Measurements from ENCODE around the gene GCNT2.

GCNT2 gene

DNA sequence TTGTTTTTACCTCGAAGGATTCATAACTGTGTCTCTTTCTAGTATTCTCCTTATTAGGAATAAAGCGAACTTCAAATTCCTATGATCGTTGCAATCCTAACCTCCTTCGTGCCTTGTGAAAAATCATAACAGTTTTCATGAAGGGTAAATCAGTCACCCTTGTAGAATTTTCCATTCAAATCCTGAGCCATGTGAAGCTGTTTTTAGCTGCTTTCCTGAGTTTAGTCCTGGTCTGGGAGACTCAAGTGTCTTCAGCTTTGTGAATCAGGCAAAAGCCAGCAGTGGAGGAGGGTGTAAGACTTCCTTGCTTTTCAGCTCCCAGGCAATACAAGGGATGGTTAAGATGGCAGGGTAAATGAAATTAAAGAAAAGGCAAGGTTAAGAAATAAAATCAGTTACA is 24.3 kb downstream of the GCNT2 start:
- DNase-seq, result no peak
- Histone ChIP-seq H3K4me3 (ENCODE audit: low read depth, low read length) (no peak overlapping the region), H3K23ac (ENCODE audit: low read length) (no peak overlapping the region), H3K9ac (ENCODE audit: low read length) (no peak overlapping the region), H4K91ac (ENCODE audit: low read depth, low read length) (no peak overlapping the region), H3K27ac (ENCODE audit: low read depth, low read length) (no peak overlapping the region), H2BK120ac (ENCODE audit: insufficient read depth, low read length, poor library complexity) (no peak overlapping the region), H3K79me1 (ENCODE audit: low read length) (peaks cover 7% of the 10 kb centered on the region), H2AFZ (ENCODE audit: insufficient read depth, low read length, poor library complexity) (no peak overlapping the region), H3K4me1 (ENCODE audit: control insufficient read depth in 1 of 2, insufficient read depth in 2 of 2, low read length in 2 of 2) (peaks cover 0 to 6% of the 10 kb centered on the region in 2 experiments), H3K27me3 (ENCODE audit: insufficient read depth, low read length) (no peaks in the 10 kb centered on the region), H3K36me3 (ENCODE audit: control insufficient read depth in 1 of 2, insufficient read depth in 2 of 2, low read length in 2 of 2) (peaks cover 3 to 4% of the 10 kb centered on the region in 2 experiments), H2AK5ac (ENCODE audit: low read length) (no peak overlapping the region), H3K14ac (ENCODE audit: low read length) (no peak overlapping the region), H3K4me2 (ENCODE audit: low read length) (no peak overlapping the region), H3K9me3 (ENCODE audit: insufficient read depth, low read depth, low read length) (peaks cover 1% of the 10 kb centered on the region), H3K18ac (ENCODE audit: low read length) (no peak overlapping the region), H4K8ac (ENCODE audit: low read depth, low read length) (no peak overlapping the region), H3K79me2 (ENCODE audit: control insufficient read depth, insufficient read depth, low read length, poor library complexity) (no peaks in the 10 kb centered on the region), H2BK12ac (ENCODE audit: low read length) (peak overlapping the region; percentile 22), H3K4ac (ENCODE audit: low read depth, low read length) (no peak overlapping the region), H2BK5ac (ENCODE audit: low read depth, low read length, poor library complexity) (no peak overlapping the region), H4K12ac (ENCODE audit: low read depth, low read length) (no peak overlapping the region)
- WGBS (ENCODE audit: extremely low coverage, insufficient coverage, insufficient read length), result no CpG with 5 or more reads among the region's 4 CpGs

DNA sequence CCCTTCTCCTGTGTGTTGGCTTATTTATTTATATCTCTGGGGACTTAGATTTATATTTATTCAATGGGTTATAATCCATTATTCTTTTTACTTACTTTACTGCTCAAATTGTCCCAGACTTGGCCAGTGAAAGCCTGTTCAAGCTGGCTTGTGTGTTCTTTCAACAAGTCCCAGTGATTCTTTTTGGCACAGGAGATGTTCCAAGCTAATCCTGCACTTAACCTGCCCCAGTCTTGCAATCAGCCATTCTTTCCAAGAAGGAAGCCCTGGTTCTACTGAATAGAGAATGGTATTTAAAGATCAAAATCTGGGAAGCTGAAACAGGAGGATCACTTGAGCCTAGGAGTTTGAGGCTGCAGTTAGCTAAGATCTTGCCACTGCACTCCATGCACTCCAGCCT is 26.7 kb downstream of the GCNT2 start:
- H4K8ac ChIP-seq (ENCODE audit: low read depth, low read length), result no peak overlapping the region
- H3K9ac ChIP-seq (ENCODE audit: low read length), result no peak overlapping the region
- no peak overlapping the region for H3K18ac ChIP-seq (ENCODE audit: low read length)
- H3K4me1 ChIP-seq (ENCODE audit: control insufficient read depth in 1 of 2, insufficient read depth in 2 of 2, low read length in 2 of 2), result peaks cover 0 to 3% of the 10 kb centered on the region in 2 experiments
- DNase-seq, result no peak
- H3K4ac ChIP-seq (ENCODE audit: low read depth, low read length), result no peak overlapping the region
- no peak overlapping the region for H3K4me2 ChIP-seq (ENCODE audit: low read length)
- no peak overlapping the region for H4K12ac ChIP-seq (ENCODE audit: low read depth, low read length)
- no peak overlapping the region for H3K4me3 ChIP-seq (ENCODE audit: low read depth, low read length)
- H3K27ac ChIP-seq (ENCODE audit: low read depth, low read length), result no peak overlapping the region
- no peak overlapping the region for H3K14ac ChIP-seq (ENCODE audit: low read length)
- no peak overlapping the region for H2BK12ac ChIP-seq (ENCODE audit: low read length)
- no peak overlapping the region for H3K23ac ChIP-seq (ENCODE audit: low read length)
- H2AK5ac ChIP-seq (ENCODE audit: low read length), result no peak overlapping the region
- no peak overlapping the region for H4K91ac ChIP-seq (ENCODE audit: low read depth, low read length)
- H3K9me3 ChIP-seq (ENCODE audit: insufficient read depth, low read depth, low read length), result peaks cover 1% of the 10 kb centered on the region
- no peaks in the 10 kb centered on the region for H3K79me2 ChIP-seq (ENCODE audit: control insufficient read depth, insufficient read depth, low read length, poor library complexity)
- no peak overlapping the region for H2BK120ac ChIP-seq (ENCODE audit: insufficient read depth, low read length, poor library complexity)
- peaks cover 2 to 3% of the 10 kb centered on the region in 2 experiments for H3K36me3 ChIP-seq (ENCODE audit: control insufficient read depth in 1 of 2, insufficient read depth in 2 of 2, low read length in 2 of 2)
- H2AFZ ChIP-seq (ENCODE audit: insufficient read depth, low read length, poor library complexity), result no peak overlapping the region
- H3K27me3 ChIP-seq (ENCODE audit: insufficient read depth, low read length), result no peaks in the 10 kb centered on the region
- H2BK5ac ChIP-seq (ENCODE audit: low read depth, low read length, poor library complexity), result no peak overlapping the region
- peaks cover 4% of the 10 kb centered on the region for H3K79me1 ChIP-seq (ENCODE audit: low read length)

DNA sequence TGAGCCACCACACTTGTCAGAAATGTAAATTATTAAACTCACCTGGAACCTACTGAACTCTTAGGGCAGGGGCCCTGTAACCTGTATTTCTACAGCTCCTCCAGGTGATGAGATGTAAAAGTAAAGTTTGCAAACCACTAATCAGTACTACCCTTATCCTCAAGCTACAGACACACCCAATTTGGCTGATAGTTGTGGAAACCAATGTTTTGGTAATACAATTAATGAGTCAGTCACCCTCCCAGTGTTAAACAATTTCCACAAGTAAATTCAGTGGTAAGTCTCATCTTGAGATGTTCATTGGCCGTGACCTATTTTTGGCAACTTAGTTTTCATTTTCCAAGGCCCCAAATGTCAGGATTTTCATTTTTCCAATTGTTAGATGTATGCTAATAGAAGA is 29.6 kb downstream of the GCNT2 start:
- Histone ChIP-seq H4K91ac (ENCODE audit: low read depth, low read length) (no peak overlapping the region), H4K12ac (ENCODE audit: low read depth, low read length) (no peak overlapping the region), H3K27ac (ENCODE audit: low read depth, low read length) (no peak overlapping the region), H2AK5ac (ENCODE audit: low read length) (no peak overlapping the region), H3K4me2 (ENCODE audit: low read length) (no peak overlapping the region), H3K18ac (ENCODE audit: low read length) (no peak overlapping the region), H3K9me3 (ENCODE audit: insufficient read depth, low read depth, low read length) (peaks cover 1% of the 10 kb centered on the region), H2BK12ac (ENCODE audit: low read length) (no peak overlapping the region), H3K79me1 (ENCODE audit: low read length) (peaks cover 12% of the 10 kb centered on the region), H3K4me3 (ENCODE audit: low read depth, low read length) (no peak overlapping the region), H3K14ac (ENCODE audit: low read length) (no peak overlapping the region), H2BK120ac (ENCODE audit: insufficient read depth, low read length, poor library complexity) (no peak overlapping the region), H2AFZ (ENCODE audit: insufficient read depth, low read length, poor library complexity) (no peak overlapping the region), H3K79me2 (ENCODE audit: control insufficient read depth, insufficient read depth, low read length, poor library complexity) (no peaks in the 10 kb centered on the region), H3K23ac (ENCODE audit: low read length) (no peak overlapping the region), H3K36me3 (ENCODE audit: control insufficient read depth in 1 of 2, insufficient read depth in 2 of 2, low read length in 2 of 2) (peaks cover 0 to 3% of the 10 kb centered on the region in 2 experiments), H3K27me3 (ENCODE audit: insufficient read depth, low read length) (no peaks in the 10 kb centered on the region), H3K4ac (ENCODE audit: low read depth, low read length) (no peak overlapping the region), H2BK5ac (ENCODE audit: low read depth, low read length, poor library complexity) (no peak overlapping the region), H3K9ac (ENCODE audit: low read length) (no peak overlapping the region), H4K8ac (ENCODE audit: low read depth, low read length) (no peak overlapping the region), H3K4me1 (ENCODE audit: control insufficient read depth in 1 of 2, insufficient read depth in 2 of 2, low read length in 2 of 2) (peaks cover 7 to 13% of the 10 kb centered on the region in 2 experiments)
- WGBS (ENCODE audit: extremely low coverage, insufficient coverage, insufficient read length), result no CpG with 5 or more reads among the region's 1 CpG
- no peak for DNase-seq

- H2BK12ac ChIP-seq (ENCODE audit: low read length), result no peak overlapping the region
- H3K4ac ChIP-seq (ENCODE audit: low read depth, low read length), result no peak overlapping the region
- H3K27me3 ChIP-seq (ENCODE audit: insufficient read depth, low read length), result no peaks in the 10 kb centered on the region
- H2AK5ac ChIP-seq (ENCODE audit: low read length), result no peak overlapping the region
- no CpG with 5 or more reads among the region's 5 CpGs for WGBS (ENCODE audit: extremely low coverage, insufficient coverage, insufficient read length)
- peaks cover 9 to 17% of the 10 kb centered on the region in 2 experiments for H3K4me1 ChIP-seq (ENCODE audit: control insufficient read depth in 1 of 2, insufficient read depth in 2 of 2, low read length in 2 of 2)
- no peak overlapping the region for H4K12ac ChIP-seq (ENCODE audit: low read depth, low read length)
- H3K23ac ChIP-seq (ENCODE audit: low read length), result no peak overlapping the region
- no peak overlapping the region for H3K9ac ChIP-seq (ENCODE audit: low read length)
- H3K4me2 ChIP-seq (ENCODE audit: low read length), result no peak overlapping the region
- H3K79me1 ChIP-seq (ENCODE audit: low read length), result peaks cover 16% of the 10 kb centered on the region
- no peak overlapping the region for H3K18ac ChIP-seq (ENCODE audit: low read length)
- peaks cover 2% of the 10 kb centered on the region for H3K79me2 ChIP-seq (ENCODE audit: control insufficient read depth, insufficient read depth, low read length, poor library complexity)
- H3K9me3 ChIP-seq (ENCODE audit: insufficient read depth, low read depth, low read length), result peaks cover 1% of the 10 kb centered on the region
- no peak overlapping the region for H3K14ac ChIP-seq (ENCODE audit: low read length)
- H2BK5ac ChIP-seq (ENCODE audit: low read depth, low read length, poor library complexity), result no peak overlapping the region
- H4K8ac ChIP-seq (ENCODE audit: low read depth, low read length), result no peak overlapping the region
- H3K36me3 ChIP-seq (ENCODE audit: control insufficient read depth in 1 of 2, insufficient read depth in 2 of 2, low read length in 2 of 2), result peaks cover 0 to 7% of the 10 kb centered on the region in 2 experiments
- H4K91ac ChIP-seq (ENCODE audit: low read depth, low read length), result no peak overlapping the region
- no peak overlapping the region for H2AFZ ChIP-seq (ENCODE audit: insufficient read depth, low read length, poor library complexity)
- no peak overlapping the region for H3K27ac ChIP-seq (ENCODE audit: low read depth, low read length)
- H2BK120ac ChIP-seq (ENCODE audit: insufficient read depth, low read length, poor library complexity), result no peak overlapping the region
- DNase-seq, result no peak
- no peak overlapping the region for H3K4me3 ChIP-seq (ENCODE audit: low read depth, low read length)
These were observed 31.2 kb downstream of the GCNT2 start for GRCh38 chr6:10552270-10552810.
